GM12865 (cell line): ENCODE data around the gene CPNE2.

Experiments used
- DNase-seq: peaks from one replicate; pipeline ENCODE4 v3.0.0; 2010; ENCODE audit warnings: low read depth
- H3K4me3 ChIP-seq: 2 replicates; pipeline ENCODE4 v1.5.1; 2011; ENCODE audit warnings: mild to moderate bottlenecking, low read depth, low read length, control low read depth
- TF ChIP-seq, protein P1 (sequence below): IDR thresholded peaks from 2 replicates; pipeline ENCODE4 v1.5.1; 2011; ENCODE audit warnings: low read length, control low read depth, low read depth, inconsistent platforms; ENCODE audit not compliant: insufficient read depth; ENCODE audit errors: missing control alignments

The CPNE2 gene

DNA sequence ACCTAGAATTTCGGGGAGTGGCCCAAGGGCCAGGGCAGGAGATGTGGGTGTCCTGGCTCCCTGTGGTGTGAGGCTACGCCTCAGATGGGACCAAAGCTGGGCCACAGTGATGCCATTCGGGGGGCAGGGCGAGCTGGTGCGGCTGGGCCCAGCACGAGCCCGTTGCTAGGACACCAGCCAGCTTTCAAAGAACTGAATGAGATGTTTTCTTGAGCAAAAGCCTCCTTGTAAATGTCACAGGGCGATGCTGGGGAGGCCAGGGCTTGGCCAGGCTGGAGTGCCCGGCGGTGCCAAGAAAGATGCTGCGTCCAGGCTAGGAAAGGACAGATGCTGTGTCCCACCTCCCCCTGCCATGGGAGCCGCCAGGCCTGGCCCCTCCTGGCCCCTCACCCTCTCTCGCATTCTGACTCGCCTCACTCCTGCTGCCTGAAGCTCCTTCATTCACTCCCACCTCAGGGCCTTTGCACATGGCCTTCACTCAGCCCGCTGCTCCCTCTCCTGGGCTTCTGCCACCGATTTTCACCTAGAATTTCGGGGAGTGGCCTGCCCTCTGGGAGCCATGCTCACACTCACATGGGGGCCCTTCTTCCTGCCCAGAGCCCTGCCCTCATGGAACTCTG is 39.1 kb downstream of the CPNE2 start:
- H3K4me3 ChIP-seq = no peak overlapping the region
- no peak for DNase-seq
- TF ChIP-seq, protein P1, sequence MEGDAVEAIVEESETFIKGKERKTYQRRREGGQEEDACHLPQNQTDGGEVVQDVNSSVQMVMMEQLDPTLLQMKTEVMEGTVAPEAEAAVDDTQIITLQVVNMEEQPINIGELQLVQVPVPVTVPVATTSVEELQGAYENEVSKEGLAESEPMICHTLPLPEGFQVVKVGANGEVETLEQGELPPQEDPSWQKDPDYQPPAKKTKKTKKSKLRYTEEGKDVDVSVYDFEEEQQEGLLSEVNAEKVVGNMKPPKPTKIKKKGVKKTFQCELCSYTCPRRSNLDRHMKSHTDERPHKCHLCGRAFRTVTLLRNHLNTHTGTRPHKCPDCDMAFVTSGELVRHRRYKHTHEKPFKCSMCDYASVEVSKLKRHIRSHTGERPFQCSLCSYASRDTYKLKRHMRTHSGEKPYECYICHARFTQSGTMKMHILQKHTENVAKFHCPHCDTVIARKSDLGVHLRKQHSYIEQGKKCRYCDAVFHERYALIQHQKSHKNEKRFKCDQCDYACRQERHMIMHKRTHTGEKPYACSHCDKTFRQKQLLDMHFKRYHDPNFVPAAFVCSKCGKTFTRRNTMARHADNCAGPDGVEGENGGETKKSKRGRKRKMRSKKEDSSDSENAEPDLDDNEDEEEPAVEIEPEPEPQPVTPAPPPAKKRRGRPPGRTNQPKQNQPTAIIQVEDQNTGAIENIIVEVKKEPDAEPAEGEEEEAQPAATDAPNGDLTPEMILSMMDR = no peak

DNA sequence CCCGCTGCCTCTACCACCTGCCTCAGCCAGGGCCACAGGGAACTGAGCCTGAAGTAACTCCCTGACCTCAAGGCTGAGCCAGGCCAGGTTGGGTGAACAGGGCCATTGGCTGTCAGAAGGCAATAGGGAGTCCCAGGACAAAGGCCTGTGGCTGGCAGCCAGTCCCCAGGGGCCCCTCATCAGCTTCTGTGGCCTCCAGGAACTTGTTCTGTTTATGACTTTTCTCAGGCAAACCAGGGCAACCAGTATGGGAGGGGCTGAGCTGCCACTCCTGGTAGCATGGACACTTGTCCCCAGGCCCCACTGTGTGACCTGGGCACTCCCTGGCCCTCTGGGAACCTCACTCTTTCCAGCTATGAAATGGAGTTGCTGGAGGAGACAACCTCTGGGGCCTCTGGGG is 40.1 kb downstream of the CPNE2 start:
- peak; percentile 46 for DNase-seq
- no peak overlapping the region for H3K4me3 ChIP-seq
- TF ChIP-seq, protein P1 = no peak

DNA sequence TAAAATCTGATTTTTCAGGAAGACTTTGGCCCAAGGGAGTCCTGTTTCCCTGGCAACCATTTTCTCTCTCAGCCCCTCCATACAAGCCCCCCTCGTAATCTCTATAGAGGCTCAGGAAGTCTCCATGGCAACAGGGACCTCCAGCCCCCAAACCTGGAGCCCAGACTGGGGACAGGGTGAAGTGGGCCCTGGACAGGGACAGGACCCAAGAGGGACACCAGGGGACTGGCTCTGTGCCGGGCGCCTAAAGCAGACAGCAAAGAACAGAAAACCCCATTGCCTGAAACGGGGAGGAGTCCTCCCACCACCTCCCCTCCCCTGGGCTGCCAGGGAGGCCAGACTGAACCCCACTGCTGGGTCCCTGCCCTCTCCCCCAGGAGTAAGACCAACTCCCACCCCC is 40.6 kb downstream of the CPNE2 start:
- no peak overlapping the region for H3K4me3 ChIP-seq
- TF ChIP-seq, protein P1 = no peak
- DNase-seq = no peak

DNA sequence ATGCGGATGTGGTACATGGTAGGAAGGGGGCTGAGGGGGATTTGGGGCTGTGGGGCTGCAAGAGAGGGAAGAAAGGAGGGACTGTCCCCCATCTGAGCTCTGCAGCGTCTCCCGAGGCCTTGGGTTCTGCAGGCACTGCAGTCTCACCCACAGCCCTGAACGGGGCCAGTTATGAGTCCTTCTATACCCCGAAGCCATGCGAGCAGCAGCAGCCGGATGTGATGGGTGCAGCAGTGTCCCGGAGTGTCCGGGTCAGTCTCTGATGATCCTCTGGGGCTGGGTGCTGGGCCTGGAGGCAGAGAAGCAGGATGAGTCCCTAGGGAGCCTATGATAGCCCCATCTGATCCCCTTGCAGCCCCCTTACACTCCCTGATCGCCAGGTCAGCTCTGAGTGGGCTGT is 41.5 kb downstream of the CPNE2 start:
- DNase-seq = no peak
- no peak overlapping the region for H3K4me3 ChIP-seq
- TF ChIP-seq, protein P1 = no peak

DNA sequence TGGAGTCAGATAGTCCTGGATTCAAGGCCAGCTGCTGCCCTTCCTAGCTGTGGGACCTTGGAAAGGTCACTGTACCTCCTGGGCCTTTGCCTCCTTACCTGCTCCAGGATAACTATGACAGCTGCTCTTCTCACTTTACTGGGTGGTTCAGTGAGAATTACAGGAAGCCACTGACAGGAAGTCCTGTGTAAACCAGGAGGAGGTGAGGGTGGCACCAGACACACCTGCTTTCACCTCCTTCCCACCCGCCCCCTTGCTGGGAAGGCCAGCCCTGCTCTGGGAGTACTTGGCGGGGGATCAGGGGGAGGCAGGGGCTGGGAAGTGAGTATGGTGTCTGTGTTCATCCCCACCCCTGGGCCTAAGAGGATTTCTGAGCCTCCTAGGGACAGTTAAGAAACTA is 42.6 kb downstream of the CPNE2 start:
- DNase-seq = peak; percentile 46
- H3K4me3 ChIP-seq = no peak overlapping the region
- TF ChIP-seq, protein P1 = no peak

DNA sequence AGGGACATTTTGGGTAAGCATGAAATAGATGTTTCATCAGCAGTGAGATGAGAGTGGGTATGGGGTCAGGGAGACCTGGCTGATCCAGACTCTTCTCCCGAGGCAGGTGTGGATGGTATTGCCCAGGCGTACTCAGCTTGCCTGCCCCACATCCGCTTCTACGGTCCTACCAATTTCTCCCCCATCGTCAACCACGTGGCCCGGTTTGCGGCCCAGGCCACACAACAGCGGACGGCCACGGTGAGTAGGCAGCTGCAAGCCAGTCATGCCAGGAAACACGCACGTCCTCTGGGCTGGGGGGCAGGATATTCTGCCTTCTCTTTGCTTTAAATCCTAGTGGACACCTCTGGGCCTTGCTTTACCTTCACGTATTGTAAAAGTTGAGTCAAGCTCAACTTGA is 44.7 kb downstream of the CPNE2 start:
- no peak for DNase-seq
- no peak overlapping the region for H3K4me3 ChIP-seq
- TF ChIP-seq, protein P1 = no peak
